Neural cell (in vitro differentiated cells): ENCODE results near the gene ATXN10. TPM values are rescaled to one million over a fixed set of nuclear protein-coding genes. Genes with fewer than 3 reads are reported as not detected.

Experiments
- H2AFZ ChIP-seq: fragments of 200-600, 300-800 bp; sonication (generic), shearing (Covaris generic); 2 replicates; pipeline ENCODE4 v1.6.0; 2014; ENCODE audit warnings: low read depth, mild to moderate bottlenecking, antibody characterized with exemption, low read length, moderate library complexity
- H3F3A ChIP-seq: fragments of 200-600 bp; shearing (Covaris generic); 2 replicates; pipeline ENCODE4 v1.6.1; 2016; ENCODE audit warnings: mild to moderate bottlenecking, moderate library complexity, mixed read lengths, antibody characterized with exemption, low read length; ENCODE audit not compliant: insufficient read depth, poor library complexity, severe bottlenecking
- H3K27ac ChIP-seq: fragments of 200-600, 300-800 bp; sonication (generic), shearing (Covaris generic); 2 replicates; pipeline ENCODE4 v1.5.1; 2014; ENCODE audit warnings: mild to moderate bottlenecking, low read length, moderate library complexity
- H3K27me3 ChIP-seq: fragments of 300-800, 200-600 bp; sonication (generic), shearing (Covaris generic); 2 replicates; pipeline ENCODE4 v1.6.0; 2014; ENCODE audit warnings: mild to moderate bottlenecking, low read depth, low read length, moderate library complexity; ENCODE audit not compliant: insufficient read depth
- H3K36me3 ChIP-seq: fragments of 300-800, 200-600 bp; sonication (generic), shearing (Covaris generic); 2 replicates; pipeline ENCODE4 v1.5.1; 2014; ENCODE audit warnings: mild to moderate bottlenecking, antibody characterized with exemption, low read length, moderate library complexity; ENCODE audit not compliant: insufficient read depth
- H3K4me2 ChIP-seq: fragments of 300-800, 200-600 bp; sonication (generic), shearing (Covaris generic); 2 replicates; pipeline ENCODE4 v1.6.0; 2014; ENCODE audit warnings: mild to moderate bottlenecking, low read length
- H3K4me3 ChIP-seq: fragments of 300-800, 200-600 bp; sonication (generic), shearing (Covaris generic); 2 replicates; pipeline ENCODE4 v1.5.1; 2014; ENCODE audit warnings: mild to moderate bottlenecking, low read length, moderate library complexity
- H3K79me2 ChIP-seq: fragments of 200-600 bp; shearing (Covaris generic); replicated peaks from 2 replicates; pipeline ENCODE4 v1.6.0; 2014; ENCODE audit warnings: mild to moderate bottlenecking, low read length, moderate library complexity; ENCODE audit not compliant: insufficient read depth
- H3K9ac ChIP-seq: fragments of 300-800, 200-600 bp; sonication (generic), shearing (Covaris generic); 2 replicates; pipeline ENCODE4 v1.6.1; 2016; ENCODE audit warnings: mild to moderate bottlenecking, low read length, mixed read lengths
- H3K9me2 ChIP-seq: fragments of 200-600 bp; shearing (Covaris generic); 2 replicates; pipeline ENCODE4 v1.6.1; 2016; ENCODE audit warnings: mild to moderate bottlenecking, low read length, mixed read lengths; ENCODE audit not compliant: insufficient read depth
- H3K9me3 ChIP-seq: fragments of 200-600, 300-800 bp; sonication (generic), shearing (Covaris generic); 2 replicates; pipeline ENCODE4 v1.6.1; 2016; ENCODE audit warnings: mild to moderate bottlenecking, mixed run types, low read length, moderate library complexity, mixed read lengths
- H4K20me1 ChIP-seq: fragments of 200-600 bp; shearing (Covaris generic); 2 replicates; pipeline ENCODE4 v1.6.1; 2016; ENCODE audit warnings: mild to moderate bottlenecking, mixed run types; ENCODE audit not compliant: insufficient read depth
- CTCF ChIP-seq: fragments of 450-650 bp; IDR thresholded peaks from 2 replicates; pipeline ENCODE4 v1.5.1; 2014; ENCODE audit warnings: antibody characterized with exemption, mild to moderate bottlenecking, moderate library complexity; ENCODE audit not compliant: poor library complexity, severe bottlenecking
- EP300 ChIP-seq: fragments of 450-650 bp; conservative IDR thresholded peaks from 2 replicates; pipeline ENCODE4 v1.6.1; 2014; ENCODE audit warnings: antibody characterized with exemption, mild to moderate bottlenecking, moderate library complexity; ENCODE audit not compliant: poor library complexity, severe bottlenecking
- EZH2 ChIP-seq: fragments of 200-600, 300-800 bp; shearing (Covaris generic), sonication (generic); IDR thresholded peaks from 2 replicates; pipeline ENCODE4 v1.6.1; 2014; ENCODE audit warnings: antibody characterized with exemption, low read length, borderline replicate concordance, mild to moderate bottlenecking; ENCODE audit not compliant: insufficient read depth, poor library complexity, severe bottlenecking
- MXI1 ChIP-seq: fragments of 450-650 bp; conservative IDR thresholded peaks from 2 replicates; pipeline ENCODE4 v1.6.1; 2014; ENCODE audit warnings: antibody characterized with exemption, mild to moderate bottlenecking; ENCODE audit not compliant: poor library complexity, severe bottlenecking
- POLR2AphosphoS5 ChIP-seq: IDR thresholded peaks from 2 replicates; pipeline ENCODE4 v1.6.1; 2012
- RAD21 ChIP-seq: fragments of 450-650 bp; conservative IDR thresholded peaks from 2 replicates; pipeline ENCODE4 v1.6.1; 2014; ENCODE audit warnings: antibody characterized with exemption, mild to moderate bottlenecking, moderate library complexity
- REST ChIP-seq: IDR thresholded peaks from 2 replicates; pipeline ENCODE4 v1.6.1; 2012; ENCODE audit warnings: borderline replicate concordance
- SMC3 ChIP-seq: fragments of 450-650 bp; conservative IDR thresholded peaks from 2 replicates; pipeline ENCODE4 v1.6.1; 2014; ENCODE audit warnings: antibody characterized with exemption, mild to moderate bottlenecking, moderate library complexity; ENCODE audit not compliant: poor library complexity
- TAF1 ChIP-seq: IDR thresholded peaks from 2 replicates; pipeline ENCODE4 v1.6.1; 2012; ENCODE audit warnings: low read depth
- polyA plus RNA-seq: library from polyadenylated mRNA; depleted of rRNA; stranded (reverse); fragments of >200 nt; gene quantifications from 2 replicates; pipeline ENCODE4 v1.2.3, GENCODE V29; 2014

ATXN10 gene
- polyA plus RNA-seq, 1 donor from 2014 or later = 321 TPM

- no peaks in the 10 kb centered on the region for H3K9me2 ChIP-seq
- H4K20me1 ChIP-seq = no peaks in the 10 kb centered on the region
- H3K27me3 ChIP-seq = no peaks in the 10 kb centered on the region
- no peak overlapping the region for H3K27ac ChIP-seq
- TF ChIP-seq CTCF = no peak
- no peak for TF ChIP-seq TAF1
- TF ChIP-seq SMC3 = no peak
- no peak overlapping the region for H2AFZ ChIP-seq
- no peak overlapping the region for H3K9ac ChIP-seq
- no peaks in the 10 kb centered on the region for H3K9me3 ChIP-seq
- H3K36me3 ChIP-seq = no peaks in the 10 kb centered on the region
- no peak overlapping the region for H3K4me2 ChIP-seq
- no peak overlapping the region for H3K4me3 ChIP-seq
- H3K79me2 ChIP-seq = no peaks in the 10 kb centered on the region
- H3F3A ChIP-seq = no peaks in the 10 kb centered on the region
Measured at GRCh38 chr22:45645150-45645525, 26.5 kb upstream of the ATXN10 start.

- H3K36me3 ChIP-seq = no peaks in the 10 kb centered on the region
- H3K79me2 ChIP-seq = no peaks in the 10 kb centered on the region
- TF ChIP-seq MXI1 = no peak
- no peak for TF ChIP-seq POLR2AphosphoS5
- peak; percentile 83 for TF ChIP-seq RAD21
- TF ChIP-seq EP300 = no peak
- no peak for TF ChIP-seq REST
- peak; percentile 80 for TF ChIP-seq CTCF
- no peak for TF ChIP-seq EZH2
- peak; percentile 87 for TF ChIP-seq SMC3
- TF ChIP-seq TAF1 = no peak
- H3K27me3 ChIP-seq = no peaks in the 10 kb centered on the region
- no peak overlapping the region for H3K4me3 ChIP-seq
- H3F3A ChIP-seq = no peaks in the 10 kb centered on the region
- no peak overlapping the region for H3K9ac ChIP-seq
- H4K20me1 ChIP-seq = no peaks in the 10 kb centered on the region
- no peak overlapping the region for H2AFZ ChIP-seq
- H3K4me2 ChIP-seq = no peak overlapping the region
- no peak overlapping the region for H3K27ac ChIP-seq
- no peaks in the 10 kb centered on the region for H3K9me2 ChIP-seq
- no peaks in the 10 kb centered on the region for H3K9me3 ChIP-seq
Measured at GRCh38 chr22:45645526-45646414, 25.9 kb upstream of the ATXN10 start.
